CD1c-positive myeloid dendritic cell (primary cell): ENCODE data around the gene SEMA7A.
"Not testable (repeated sequence)": the region's sequence is repeated elsewhere in the genome, so short reads cannot be mapped to it uniquely, and the experiment has no call there.

Experiments used
- DNase-seq: peaks from one replicate; pipeline ENCODE4 v3.0.0-alpha.2; 2016; ENCODE audit errors: extremely low spot score

The SEMA7A gene

DNA sequence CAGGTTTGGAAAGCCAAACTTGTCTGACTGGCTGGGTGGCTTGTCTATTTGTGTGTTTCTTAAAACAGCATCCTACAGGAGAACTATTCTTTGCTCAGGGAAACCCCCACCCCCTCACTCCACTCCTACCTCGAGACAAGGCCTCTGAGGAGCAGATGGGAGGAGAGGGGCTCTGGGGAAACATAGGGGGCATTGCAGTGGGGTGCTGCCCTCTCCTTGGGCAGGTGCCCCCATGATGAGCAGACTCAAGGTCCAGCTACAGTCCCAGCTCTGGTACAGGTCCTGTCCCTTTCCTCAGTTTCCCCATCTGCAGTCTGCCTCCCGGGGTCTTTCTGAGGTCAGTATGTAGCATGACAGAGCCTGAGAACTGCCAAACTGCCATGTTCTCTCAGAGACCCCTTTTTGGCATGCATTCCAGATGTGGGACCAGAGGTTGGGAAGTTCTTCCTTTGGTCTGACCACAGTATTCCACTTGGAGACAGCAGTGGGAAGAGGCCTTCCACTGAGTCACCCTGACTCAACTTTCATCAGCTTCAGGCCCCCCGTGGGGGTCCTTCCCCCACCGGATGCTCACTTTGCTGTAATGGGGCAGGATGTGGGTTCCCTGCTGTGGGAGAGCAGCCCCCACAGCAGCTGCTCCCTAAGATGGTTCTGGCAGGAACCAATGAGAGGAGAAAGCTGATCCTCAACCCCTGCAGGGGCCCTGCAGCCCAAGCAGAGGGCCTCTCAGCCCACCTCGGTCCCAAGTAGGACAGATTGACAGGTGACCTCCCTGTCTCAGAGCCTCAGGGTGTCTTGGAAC, 34.0 kb downstream of the SEMA7A start:
- no peak for DNase-seq

DNA sequence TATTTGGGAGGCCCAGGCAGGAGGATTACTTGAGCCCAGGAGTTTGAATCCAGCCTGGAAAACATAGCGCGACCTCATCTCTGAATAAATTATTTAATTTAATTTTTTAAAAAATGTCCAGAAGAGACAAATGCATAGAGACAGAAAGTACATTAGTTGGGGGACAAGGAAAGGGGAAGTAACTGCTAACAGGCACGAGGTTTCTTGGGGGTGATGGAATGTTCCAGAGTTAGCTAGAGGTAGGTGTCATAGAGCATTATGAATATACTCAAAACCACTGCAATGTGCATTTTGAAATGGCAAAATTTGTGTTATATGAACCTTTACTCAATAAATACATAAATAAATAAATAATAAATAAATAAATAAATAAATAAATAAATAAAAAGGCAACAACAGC, 34.7 kb downstream of the SEMA7A start:
- DNase-seq: peak; percentile 35

GRCh38 chr15:74398183-74398582, 35.6 kb downstream of the SEMA7A start:
- no peak for DNase-seq

DNA sequence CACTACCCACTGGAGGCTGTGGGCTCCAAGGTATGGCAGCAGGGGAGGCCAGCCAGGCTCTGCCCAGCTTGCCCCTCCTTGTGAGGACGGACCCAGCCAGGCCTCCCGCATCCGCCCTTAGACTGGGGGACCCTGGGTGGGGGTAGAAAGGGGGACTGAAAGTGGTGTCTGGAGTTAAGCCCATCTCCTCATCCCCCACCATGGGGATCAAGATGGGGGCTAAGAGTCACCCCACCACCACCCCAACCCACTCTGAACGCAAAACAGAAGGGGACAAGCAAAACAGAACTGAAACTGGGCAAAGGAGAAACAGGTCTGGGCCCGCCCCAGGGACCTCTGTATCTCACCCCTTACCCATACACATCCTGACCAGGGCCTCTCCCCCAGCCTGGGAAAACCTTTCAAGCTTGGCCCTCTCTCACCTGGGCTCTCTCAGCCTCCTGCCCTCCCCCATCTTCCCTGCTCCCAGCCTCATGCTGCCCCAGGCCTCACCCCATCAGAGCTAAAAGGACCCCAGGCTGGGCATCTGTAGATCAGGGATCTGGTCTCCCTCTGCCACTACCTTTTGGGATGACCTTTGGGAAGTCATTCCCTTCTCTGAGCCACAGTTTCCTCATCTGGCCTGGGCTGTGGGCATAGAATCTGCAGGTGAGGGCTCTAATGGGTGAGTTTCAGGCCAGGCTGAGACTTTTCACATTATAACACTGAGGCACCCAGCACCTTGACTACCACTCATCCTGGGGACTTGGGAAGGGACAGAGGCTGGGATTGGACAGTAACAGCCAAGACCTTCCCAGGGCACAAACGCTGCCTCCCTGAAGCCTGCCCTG, 36.3 kb downstream of the SEMA7A start:
- peak; percentile 62 for DNase-seq

GRCh38 chr15:74396445-74397238, 37.1 kb downstream of the SEMA7A start:
- peak; percentile 93 for DNase-seq

GRCh38 chr15:74396146-74396438, 37.7 kb downstream of the SEMA7A start:
- no peak for DNase-seq

DNA sequence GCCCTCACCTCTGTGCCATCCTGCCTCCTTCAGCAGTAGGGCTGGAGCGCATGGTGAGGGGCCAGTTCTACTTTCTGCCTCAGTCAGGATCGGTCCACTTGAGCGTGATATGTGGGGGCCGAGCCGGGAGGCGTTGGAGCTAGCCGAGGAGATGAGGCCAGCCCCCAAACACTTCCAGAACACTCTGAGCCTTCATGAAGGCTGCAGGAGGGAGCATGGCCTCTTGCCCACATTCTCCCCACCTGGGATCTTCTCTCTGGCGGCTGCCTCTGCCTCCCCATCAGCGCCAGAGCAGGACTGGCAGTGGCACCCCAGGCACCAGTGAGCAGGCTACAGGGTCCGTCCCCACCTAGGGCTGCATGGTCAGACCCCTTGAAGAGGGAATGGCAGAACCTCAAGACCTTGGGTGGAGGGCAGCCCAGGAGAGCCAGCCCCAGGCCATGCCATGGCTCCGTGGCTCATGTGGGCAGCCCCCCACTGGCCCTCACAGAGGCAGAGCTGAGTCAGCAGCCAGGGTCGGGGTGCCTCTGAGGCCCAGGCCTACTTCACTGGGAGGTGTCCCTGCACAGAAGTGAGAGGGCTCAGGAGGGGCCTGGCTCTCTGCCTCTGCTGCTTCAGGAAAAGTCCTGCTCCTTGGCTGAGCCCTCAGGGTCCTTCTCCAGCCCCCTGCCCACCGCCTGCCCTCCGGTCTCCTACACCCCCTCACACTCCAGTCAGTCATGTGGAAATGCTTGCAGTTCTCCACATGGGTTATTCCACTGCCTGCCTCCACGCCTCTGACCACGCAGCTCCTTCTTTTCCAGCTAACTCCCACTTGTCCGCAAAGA, 38.2 kb downstream of the SEMA7A start:
- DNase-seq: peak; percentile 19

GRCh38 chr15:74394090-74394846, 39.5 kb downstream of the SEMA7A start:
- DNase-seq: no peak

GRCh38 chr15:74393423-74393822, 40.3 kb downstream of the SEMA7A start:
- DNase-seq: no peak

GRCh38 chr15:74392902-74393301, 40.9 kb downstream of the SEMA7A start:
- no peak for DNase-seq

GRCh38 chr15:74392451-74392830, 41.3 kb downstream of the SEMA7A start:
- DNase-seq: no peak

- DNase-seq: peak; percentile 44
These were observed 41.9 kb downstream of the SEMA7A start for GRCh38 chr15:74391582-74392450.

DNA sequence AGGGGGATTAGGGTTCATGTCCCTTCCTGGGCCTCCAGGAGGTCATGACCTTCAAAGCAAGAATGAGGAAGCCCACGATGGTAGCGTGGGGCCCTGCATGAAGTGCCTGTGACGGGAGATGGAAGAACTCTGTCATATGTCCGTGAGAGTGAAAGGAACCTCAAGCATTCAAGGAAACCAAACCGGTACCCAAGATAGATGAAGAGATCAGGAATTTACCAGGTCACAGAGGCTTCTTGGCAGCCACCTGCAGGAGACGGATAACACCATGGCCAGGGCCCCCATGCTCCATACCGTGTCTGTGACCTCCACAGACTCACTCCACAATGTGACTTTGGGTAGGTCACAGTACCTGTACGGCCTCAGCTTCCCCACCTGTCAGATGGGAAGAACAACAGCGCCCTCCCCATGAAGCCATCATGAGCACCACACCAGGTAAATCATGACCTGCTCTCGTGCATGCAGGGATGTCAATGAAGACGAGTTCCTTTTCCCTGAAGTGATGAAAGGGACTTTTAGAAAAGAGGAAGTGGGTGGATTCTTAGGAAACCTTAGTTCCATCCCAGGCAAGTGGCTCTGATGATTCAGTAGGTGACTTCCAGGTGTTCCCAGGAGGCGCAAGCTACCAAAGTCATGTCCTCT, 43.0 kb downstream of the SEMA7A start:
- DNase-seq: peak; percentile 71

DNA sequence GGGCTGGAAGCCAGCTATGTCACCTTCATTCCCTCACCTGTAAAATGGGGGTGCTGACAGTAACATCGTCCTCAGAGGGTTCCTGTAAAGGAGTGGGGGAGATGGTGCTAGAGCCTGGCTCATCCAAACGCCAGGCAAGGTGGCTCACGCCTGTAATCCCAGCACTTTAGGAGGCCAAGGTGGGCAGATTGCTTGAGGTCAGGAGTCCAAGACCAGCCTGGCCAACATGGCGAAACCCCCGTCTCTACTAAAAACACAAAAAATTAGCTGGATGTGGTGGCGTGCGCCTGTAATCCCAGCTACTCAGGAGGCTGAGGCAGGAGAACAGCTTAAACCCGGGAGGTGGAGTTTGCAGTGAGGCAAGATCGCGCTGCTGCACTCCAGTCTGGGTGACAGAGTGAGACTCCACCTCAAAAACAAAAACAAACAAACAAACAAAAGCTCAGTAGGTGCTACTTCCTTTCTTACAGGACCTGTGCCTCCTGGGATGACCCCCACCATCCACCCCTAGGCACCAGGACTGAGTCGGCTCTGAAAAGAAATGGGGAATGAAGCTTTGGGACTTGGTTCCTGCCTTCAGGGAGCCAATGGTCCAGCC, 43.6 kb downstream of the SEMA7A start:
- not testable (repeated sequence) for DNase-seq

- DNase-seq: no peak
These were observed 44.3 kb downstream of the SEMA7A start for GRCh38 chr15:74389241-74390048.

GRCh38 chr15:74388363-74388951, 45.3 kb downstream of the SEMA7A start:
- DNase-seq: no peak

- DNase-seq: no peak
These were observed 46.0 kb downstream of the SEMA7A start for GRCh38 chr15:74387621-74388362.
